A549 (cell line): ENCODE measurements around the gene NEIL3. TPM values are rescaled to one million over a fixed set of nuclear protein-coding genes. Genes with fewer than 3 reads are reported as not detected.
"Not testable (repeated sequence)": the region's sequence is repeated elsewhere in the genome, so short reads cannot be mapped to it uniquely, and the experiment has no call there.

Source experiments
- ATAC-seq, 2 experiments: fragments of 200-7000 bp in 1 of 2; fragments of >200 bp in 1 of 2; cut with Nextera tagmentation in 1 of 2; cut with Tn5 transposase in 1 of 2; 3 replicates each; pipeline versions ENCODE4 v1.8.0 to v1.9.1; 2018 to 2020; ENCODE audit warnings: mild to moderate bottlenecking in 1 of 2, moderate library complexity in 1 of 2
- CTCF ChIA-PET: fragments of 300-600 bp; sonication (Branson Sonifier 250); formaldehyde crosslinking; extraction: SDS; loops from one replicate; lab custom pipeline; 2021; ENCODE audit warnings: antibody characterized with exemption, inconsistent platforms; lab: Yijun Ruan, JAX
- POLR2A ChIA-PET: fragments of 350-600 bp; formaldehyde crosslinking; extraction: SDS; loops from one replicate; lab custom pipeline; 2021; ENCODE audit warnings: antibody characterized with exemption, inconsistent platforms; lab: Yijun Ruan, JAX
- DNase-seq, 2 experiments: peaks; one replicate each; pipeline versions ENCODE4 v3.0.0 to v3.0.0-alpha.2; 2011 to 2016; ENCODE audit warnings: low read depth in 1 of 2, low spot score in 1 of 2
- FAIRE-seq: peaks from 2 replicates; lab custom pipeline; 2011; peaks lifted over from hg19 to GRCh38; lab: Jason Lieb, UNC
- H3K27ac ChIP-seq, 2 experiments: fragments of >200 bp; sonication (Bioruptor Twin); formaldehyde crosslinking; 3 replicates each; pipeline ENCODE4 v1.5.1; 2016 to 2017
- H3K4me1 ChIP-seq: fragments of >200 bp; sonication (Bioruptor Twin); formaldehyde crosslinking; 3 replicates; pipeline ENCODE4 v1.6.1; 2016
- H3K4me2 ChIP-seq: fragments of >200 bp; sonication (Bioruptor Twin); formaldehyde crosslinking; 3 replicates; pipeline ENCODE4 v1.6.1; 2016
- H3K4me3 ChIP-seq: fragments of >200 bp; sonication (Bioruptor Twin); formaldehyde crosslinking; 3 replicates; pipeline ENCODE4 v1.5.1; 2016
- H3K9me3 ChIP-seq: fragments of >200 bp; sonication (Bioruptor Twin); formaldehyde crosslinking; 3 replicates; pipeline ENCODE4 v1.6.1; 2016
- CEBPB ChIP-seq, 2 experiments: fragments of >200 bp in 1 of 2; sonication (Bioruptor Twin) in 1 of 2; formaldehyde crosslinking in 1 of 2; IDR thresholded peaks; 2 replicates each; pipeline ENCODE4 v1.6.1; 2012 to 2016
- EP300 ChIP-seq, 2 experiments: fragments of >200 bp; sonication (Bioruptor Twin); formaldehyde crosslinking; IDR thresholded peaks; 2 replicates in 1 of 2; 3 replicates in 1 of 2; pipeline ENCODE4 v1.6.1; 2016 to 2017
- ESRRA ChIP-seq: fragments of 150-350 bp; IDR thresholded peaks from 2 replicates; pipeline ENCODE4 v1.6.1; 2014; ENCODE audit warnings: mild to moderate bottlenecking, low read length, borderline replicate concordance
- FOSL2 ChIP-seq, 2 experiments: fragments of 450-650 bp in 1 of 2; fragments of >200 bp in 1 of 2; sonication (Bioruptor Twin) in 1 of 2; formaldehyde crosslinking; IDR thresholded peaks; 2 replicates each; pipeline versions ENCODE4 v1.5.0 to v1.6.1; 2016 to 2020; ENCODE audit warnings: mild to moderate bottlenecking in 1 of 2, moderate library complexity in 1 of 2
- HMGXB4 ChIP-seq: fragments of 250-450 bp; sonication (Bioruptor Pico); IDR thresholded peaks from 2 replicates; pipeline ENCODE4 v1.5.0; 2021; ENCODE audit warnings: mild to moderate bottlenecking, moderate library complexity, borderline replicate concordance
- JUN ChIP-seq, 2 experiments: fragments of >200 bp; sonication (Bioruptor Twin); formaldehyde crosslinking; IDR thresholded peaks; 2 replicates in 1 of 2; 3 replicates in 1 of 2; pipeline ENCODE4 v1.6.1; 2016 to 2017
- JUNB ChIP-seq: fragments of >200 bp; sonication (Bioruptor Twin); formaldehyde crosslinking; IDR thresholded peaks from 2 replicates; pipeline ENCODE4 v1.6.1; 2016
- KDM1A ChIP-seq: fragments of 200-600 bp; sonication (generic); IDR thresholded peaks from 2 replicates; pipeline ENCODE4 v1.6.1; 2016; ENCODE audit warnings: low read depth, mild to moderate bottlenecking
- KDM5A ChIP-seq: fragments of 200-600 bp; sonication (generic); IDR thresholded peaks from 2 replicates; pipeline ENCODE4 v1.6.1; 2016; ENCODE audit warnings: antibody characterized with exemption, mild to moderate bottlenecking
- MAFK ChIP-seq: fragments of 450-650 bp; IDR thresholded peaks from 2 replicates; pipeline ENCODE4 v1.6.1; 2014; ENCODE audit not compliant: partially characterized antibody
- MAX ChIP-seq: IDR thresholded peaks from 2 replicates; pipeline ENCODE4 v1.6.1; 2012
- MAZ ChIP-seq: fragments of 150-350 bp; IDR thresholded peaks from 2 replicates; pipeline ENCODE4 v1.6.1; 2014; ENCODE audit warnings: antibody characterized with exemption, low read depth, low read length, borderline replicate concordance
- NFE2L2 ChIP-seq: fragments of 150-350 bp; conservative IDR thresholded peaks from 2 replicates; pipeline ENCODE4 v1.6.1; 2014; ENCODE audit warnings: low read length
- PHF8 ChIP-seq: fragments of 200-600 bp; sonication (generic); IDR thresholded peaks from 2 replicates; pipeline ENCODE4 v1.6.1; 2016; ENCODE audit warnings: low read depth, mild to moderate bottlenecking, antibody characterized with exemption, moderate library complexity, borderline replicate concordance
- RFX5 ChIP-seq: fragments of 450-650 bp; IDR thresholded peaks from 2 replicates; pipeline ENCODE4 v1.7.1; 2014; ENCODE audit warnings: antibody characterized with exemption, mild to moderate bottlenecking, moderate library complexity
- ZC3H11A ChIP-seq: fragments of 450-650 bp; IDR thresholded peaks from 2 replicates; pipeline ENCODE4 v1.6.1; 2014; ENCODE audit warnings: antibody characterized with exemption, mild to moderate bottlenecking
- ZFP36 ChIP-seq: fragments of 450-650 bp; IDR thresholded peaks from 2 replicates; pipeline ENCODE4 v1.6.1; 2014; ENCODE audit warnings: borderline replicate concordance; ENCODE audit not compliant: partially characterized antibody
- whole genome bisulfite sequencing: methylation state at CpG from one replicate; pipeline ENCODE4 v1.1.6; 2017; ENCODE audit errors: missing lambda C conversion rate; 5-methylcytosine and 5-hydroxymethylcytosine counted together
- polyA plus RNA-seq, 4 experiments: library from polyadenylated mRNA; depleted of rRNA in 3 of 4; stranded (reverse); fragments of >200 nt; fragmentation: RNase III in 1 of 4; extraction: RNeasy Plus Mini Kit Qiagen cat#74134 plus additional on column Dnase treatment in 1 of 4; gene quantifications; 2 replicates in 3 of 4; 3 replicates in 1 of 4; pipeline ENCODE4 v1.2.3, GENCODE V29; 2011 to 2017

NEIL3 gene
- polyA plus RNA-seq, 2 of the 4 experiments (the other 2 are of a cell fraction) = 23.4 to 42.0 TPM

GRCh38 chr4:177304094-177304493, 5.6 kb upstream of the NEIL3 start:
- H3K9me3 ChIP-seq = no peaks in the 10 kb centered on the region
- no peak for DNase-seq
- 78% methylated on average over 4 of the region's 4 CpGs for WGBS
- no peak overlapping the region for H3K4me3 ChIP-seq
- no peak for TF ChIP-seq RFX5
- TF ChIP-seq PHF8 = no peak
- TF ChIP-seq MAZ = no peak
- no peak for TF ChIP-seq MAX
- no peak for TF ChIP-seq HMGXB4 (CRISPR knock-in tag)
- no peak for TF ChIP-seq MAFK
- TF ChIP-seq ZC3H11A = no peak
- no peak for TF ChIP-seq KDM1A
- no peak for TF ChIP-seq ZFP36
- no peak for TF ChIP-seq ESRRA
- ChIA-PET POLR2A (no interaction called here), CTCF (interaction anchor here (1.7 kb wide), 1 partner anchor 54 kb away, joined by 6 read pairs; no protein-coding TSS in a partner anchor)
- no peak overlapping the region for H3K4me2 ChIP-seq
- ATAC-seq = no peak
- peaks cover 34% of the 10 kb centered on the region for H3K4me1 ChIP-seq
- FAIRE-seq = no peak
- H3K27ac ChIP-seq = no peak overlapping the region

- DNase-seq, H3K4me2 ChIP-seq, FAIRE-seq, H3K4me3 ChIP-seq, POLR2A ChIA-PET, H3K9me3 ChIP-seq, ATAC-seq: not testable (repeated sequence)
- peak overlapping the region in 1 of 2 experiments; percentile 54; a peak in 2 of 6 replicates for H3K27ac ChIP-seq
- WGBS = 96% methylated on average over 3 of the region's 3 CpGs
- H3K4me1 ChIP-seq = peaks cover 37% of the 10 kb centered on the region
- CTCF ChIA-PET = interaction anchor here (0.7 to 1.7 kb wide), 2 partner anchors 55 to 928 kb away, joined by 4 to 6 read pairs; no protein-coding TSS in a partner anchor
Measured at GRCh38 chr4:177304864-177305263, 4.8 kb upstream of the NEIL3 start.

- POLR2A ChIA-PET = no interaction called here
- Histone ChIP-seq H3K27ac (peak overlapping the region; percentile 84 to 90), H3K4me3 (no peak overlapping the region), H3K9me3 (no peaks in the 10 kb centered on the region), H3K4me1 (peaks cover 29% of the 10 kb centered on the region), H3K4me2 (peak overlapping the region; percentile 88)
- 1% methylated on average over 3 of the region's 3 CpGs for WGBS
- ATAC-seq (peak; percentile 46 to 47; a peak in 4 of 6 replicates), DNase-seq (peak in 1 of 2 experiments; percentile 81), FAIRE-seq (peak; percentile 70)
- TF ChIP-seq JUNB (peak; percentile 73), PHF8 (no peak), FOSL2 (IDR thresholded peaks at IDR 0.05) (peak; percentile 60; the same call in 1 of the 2 replicates), FOSL2 (CRISPR knock-in tag; IDR thresholded peaks at IDR 0.05) (peak; percentile 82), MAX (0 out of 2 replicates have a peak, but pooled peaks have one; percentile 40), KDM5A (no peak), CEBPB (IDR thresholded peaks at IDR 0.05) (peak; percentile 83 to 91), MAFK (peak; percentile 96), JUN (IDR thresholded peaks at IDR 0.05) (peak; percentile 69 to 73; a peak in 3 of 5 replicates), NFE2L2 (peak; percentile 86), EP300 (IDR thresholded peaks at IDR 0.05) (peak in 1 of 2 experiments; percentile 76; a peak in 3 of 5 replicates)
- CTCF ChIA-PET = interaction anchor here (0.9 to 1.9 kb wide), 3 partner anchors 31 to 58 kb away, joined by 3 to 6 read pairs (median 5); no protein-coding TSS in a partner anchor
Measured at GRCh38 chr4:177308125-177308524, 1.5 kb upstream of the NEIL3 start.
